Limb (tissue), 2 donors: Measurements from ENCODE around the gene BIRC3.
"Not testable (repeated sequence)": the region's sequence is repeated elsewhere in the genome, so short reads cannot be mapped to it uniquely, and the experiment has no call there.

Experiments used
- DNase-seq, 2 donors: peaks; one replicate each; pipeline ENCODE4 v3.0.0-alpha.2; 2016; ENCODE audit errors: extremely low spot score in 2 of 2

The BIRC3 gene

DNA sequence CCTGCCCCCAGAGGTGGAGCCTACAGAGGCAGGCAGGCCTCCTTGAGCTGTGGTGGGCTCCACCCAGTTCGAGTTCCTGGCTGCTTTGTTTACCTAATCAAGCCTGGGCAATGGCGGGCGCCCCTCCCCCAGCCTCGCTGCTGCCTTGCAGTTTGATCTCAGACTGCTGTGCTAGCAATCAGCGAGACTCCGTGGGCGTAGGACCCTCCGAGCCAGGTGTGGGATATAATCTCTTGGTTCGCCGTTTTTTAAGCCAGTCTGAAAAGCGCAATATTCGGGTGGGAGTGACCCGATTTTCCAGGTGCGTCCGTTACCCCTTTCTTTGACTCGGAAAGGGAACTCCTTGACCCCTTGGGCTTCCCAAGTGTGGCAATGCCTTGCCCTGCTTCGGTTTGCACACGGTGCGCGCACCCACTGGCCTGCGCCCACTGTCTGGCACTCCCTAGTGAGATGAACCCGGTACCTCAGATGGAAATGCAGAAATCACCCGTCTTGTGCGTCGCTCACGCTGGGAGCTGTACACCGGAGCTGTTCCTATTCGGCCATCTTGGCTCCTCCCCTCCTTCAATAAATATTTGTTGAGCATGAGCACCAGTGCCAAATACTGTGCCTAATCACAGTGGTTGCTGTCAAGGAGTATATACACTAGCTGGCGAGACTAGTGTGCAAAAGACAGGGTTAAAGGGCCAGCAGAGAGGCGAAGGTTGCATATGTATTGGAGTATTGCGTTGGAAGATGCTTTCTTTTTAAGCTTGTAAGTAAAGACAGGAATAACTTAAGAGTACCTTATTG, 57.5 kb downstream of the BIRC3 start:
- DNase-seq: not testable (repeated sequence)

- no peak for DNase-seq
These were observed 58.6 kb downstream of the BIRC3 start for GRCh38 chr11:102375720-102376399.

DNA sequence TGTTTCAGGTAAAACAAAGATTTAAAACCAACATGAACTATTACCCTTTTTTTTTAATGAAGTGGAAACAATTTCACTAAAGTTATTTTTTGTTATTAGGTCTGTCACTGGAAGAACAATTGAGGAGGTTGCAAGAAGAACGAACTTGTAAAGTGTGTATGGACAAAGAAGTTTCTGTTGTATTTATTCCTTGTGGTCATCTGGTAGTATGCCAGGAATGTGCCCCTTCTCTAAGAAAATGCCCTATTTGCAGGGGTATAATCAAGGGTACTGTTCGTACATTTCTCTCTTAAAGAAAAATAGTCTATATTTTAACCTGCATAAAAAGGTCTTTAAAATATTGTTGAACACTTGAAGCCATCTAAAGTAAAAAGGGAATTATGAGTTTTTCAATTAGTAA, 60.6 kb downstream of the BIRC3 start:
- DNase-seq: no peak

DNA sequence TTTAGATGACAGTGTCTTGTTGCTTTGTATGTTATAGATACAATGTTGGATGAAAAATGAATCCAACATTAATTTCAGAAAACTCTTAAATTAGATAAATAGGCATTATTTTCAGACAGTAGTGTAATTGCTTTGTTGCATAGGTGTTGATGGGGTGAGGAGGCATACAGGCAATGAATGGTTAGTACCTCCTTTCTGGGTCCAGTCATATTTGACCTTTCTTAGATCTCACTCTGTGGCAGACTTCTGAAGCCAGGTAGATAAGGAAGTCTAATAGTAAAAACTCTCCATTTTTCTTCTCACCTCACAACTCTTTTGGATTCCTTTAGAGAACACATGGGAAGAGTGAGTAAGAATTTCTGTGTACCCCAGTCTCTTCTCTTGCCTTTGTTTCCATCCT, 61.5 kb downstream of the BIRC3 start:
- no peak for DNase-seq

DNA sequence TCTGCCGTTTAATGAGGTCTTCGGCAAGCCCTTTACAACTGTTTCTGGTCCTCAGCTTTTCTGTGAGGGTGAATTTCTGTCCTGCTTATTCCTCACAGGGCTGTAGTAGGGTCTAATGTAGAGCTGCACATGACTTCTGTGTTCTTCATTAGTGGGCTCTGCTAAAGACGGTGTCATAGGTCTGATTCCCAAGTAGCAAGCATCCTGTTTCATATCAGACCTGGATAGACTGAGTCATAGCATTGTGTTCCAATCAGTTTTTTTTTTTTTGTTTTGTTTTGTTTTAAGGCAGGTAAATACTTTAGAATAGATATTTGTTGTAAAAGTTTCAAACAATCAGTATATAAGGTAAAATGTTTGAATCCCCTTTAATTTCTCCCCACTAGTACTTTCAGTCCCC, 65.1 kb downstream of the BIRC3 start:
- DNase-seq: no peak

GRCh38 chr11:102383839-102384238, 66.6 kb downstream of the BIRC3 start:
- DNase-seq: no peak

DNA sequence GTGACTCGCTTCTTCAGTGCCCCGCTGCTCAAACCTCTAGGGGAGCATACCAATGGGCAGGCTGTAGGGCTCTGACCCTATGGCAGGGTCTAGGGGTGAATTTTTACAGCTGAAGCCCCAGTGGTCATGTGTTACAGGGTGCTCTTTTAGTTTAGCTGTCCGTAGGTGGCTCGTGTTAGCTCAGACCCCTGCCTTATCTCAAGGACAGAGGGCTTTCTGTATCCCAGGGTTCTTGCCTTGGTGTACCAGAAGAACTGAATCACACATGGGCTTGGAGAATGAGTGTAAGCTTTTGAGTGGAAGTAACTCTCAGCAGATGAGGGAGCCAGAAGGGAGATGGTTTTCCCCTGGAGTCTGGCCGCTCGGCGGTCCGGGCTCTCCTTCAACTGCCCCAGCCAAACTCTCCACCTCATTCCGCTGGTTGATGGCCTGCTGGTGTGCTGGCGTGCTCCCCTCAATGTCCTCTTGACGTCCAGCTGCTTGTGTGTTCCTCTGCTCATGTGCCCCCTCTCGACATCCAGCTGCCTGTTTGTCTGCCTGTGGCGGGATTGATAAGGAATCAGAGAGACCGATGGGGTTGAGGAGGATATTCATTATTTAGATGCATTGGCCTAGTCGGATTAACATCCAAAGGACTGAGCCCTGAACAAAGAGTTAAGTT, 67.3 kb downstream of the BIRC3 start:
- no peak for DNase-seq

- DNase-seq: no peak
These were observed 68.1 kb downstream of the BIRC3 start for GRCh38 chr11:102385085-102386007.

GRCh38 chr11:102386136-102386734, 69.0 kb downstream of the BIRC3 start:
- no peak for DNase-seq

DNA sequence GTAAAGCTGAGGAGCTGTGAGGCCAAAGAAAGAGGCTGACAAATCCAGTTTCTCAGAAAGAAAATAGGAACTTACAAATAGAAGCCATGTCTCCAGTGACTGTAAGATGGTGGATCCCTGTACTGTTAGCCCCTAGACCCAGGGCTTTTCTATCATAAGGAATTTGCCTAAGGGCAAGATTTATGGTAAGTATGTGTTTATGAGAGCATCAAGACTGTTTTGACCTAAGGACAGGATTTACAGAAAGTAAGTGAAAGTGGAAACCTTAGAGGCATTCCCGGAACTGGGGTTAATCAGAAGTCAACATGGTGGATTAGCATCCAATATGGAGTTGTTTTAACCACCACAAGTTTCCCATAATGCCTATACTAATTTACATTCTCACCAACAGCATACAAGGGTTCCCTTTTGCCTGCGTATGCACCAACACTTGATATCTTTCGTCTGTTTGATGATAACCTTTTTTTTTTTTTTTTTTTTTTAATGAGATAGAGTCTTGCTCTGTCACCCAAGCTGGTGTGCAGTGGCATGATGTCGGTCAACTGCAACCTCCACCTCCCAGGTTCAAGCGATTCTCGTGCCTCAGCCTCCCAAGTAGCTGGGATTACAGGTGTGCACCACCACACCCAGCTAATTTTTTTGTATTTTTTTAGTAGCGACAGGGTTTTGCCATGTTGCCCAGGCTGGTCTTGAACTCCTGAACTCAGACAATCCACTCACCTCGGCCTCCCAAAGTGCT, 69.9 kb downstream of the BIRC3 start:
- DNase-seq: no peak
